GM13977 (cell line): ENCODE results near the gene ITPKB.
A peak's percentile ranks its signal among the peaks of the same experiment; 100 is the strongest.

Experiments used
- DNase-seq: peaks from one replicate; pipeline ENCODE4 v3.0.0; 2012; ENCODE audit warnings: low spot score
- in situ Hi-C: fragments of 300-500 bp; cut with MboI; formaldehyde crosslinking; loops from one replicate; pipeline ENCODE4 v1.12.0; 2022; ENCODE audit warnings: low sequenced_read_pairs, low pct_unique_long_range_greater_than_20kb, mixed read lengths, inconsistent platforms; ENCODE audit not compliant: unreplicated experiment
- TF ChIP-seq, protein P1 (sequence below): IDR thresholded peaks from 2 replicates; pipeline ENCODE4 v1.5.1; 2012; ENCODE audit warnings: mild to moderate bottlenecking, control low read depth; ENCODE audit not compliant: insufficient read depth; ENCODE audit errors: extremely low read depth, missing control alignments

Gene ITPKB

DNA sequence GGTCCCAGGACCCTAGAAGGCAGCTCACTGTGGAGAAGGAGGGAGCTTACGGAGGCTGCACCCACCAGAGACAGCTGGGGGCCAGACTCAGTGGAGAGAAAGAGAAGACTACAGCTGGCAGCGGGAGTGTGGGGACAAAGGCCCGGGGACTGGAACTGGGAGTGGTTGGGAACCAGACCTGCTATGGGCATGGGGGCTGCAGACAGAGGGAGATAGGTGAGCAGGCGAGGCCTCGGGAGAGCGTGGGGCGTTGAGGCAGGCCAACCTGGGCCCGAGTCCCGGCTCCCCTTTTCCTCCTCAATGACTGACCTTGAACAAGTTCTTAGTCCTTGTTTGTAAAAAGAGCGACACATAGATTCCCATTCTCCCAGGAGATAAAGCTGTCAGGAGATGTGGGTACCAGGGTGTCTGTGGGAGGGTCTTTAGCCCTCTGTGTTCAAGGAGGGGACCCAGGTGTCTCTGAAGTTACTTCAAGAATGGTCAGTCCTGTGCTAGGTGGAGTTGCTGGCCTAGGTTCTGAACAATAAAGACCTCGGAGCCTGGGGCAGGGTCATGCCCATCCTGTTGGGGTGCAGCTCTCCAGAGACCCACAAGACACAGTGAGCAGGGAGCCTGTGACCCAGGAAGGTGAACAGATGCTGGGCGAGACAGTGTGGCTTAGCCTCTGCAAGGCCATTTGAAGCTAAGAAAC lies 87.9 kb downstream of the ITPKB start:
- TF ChIP-seq, protein P1, sequence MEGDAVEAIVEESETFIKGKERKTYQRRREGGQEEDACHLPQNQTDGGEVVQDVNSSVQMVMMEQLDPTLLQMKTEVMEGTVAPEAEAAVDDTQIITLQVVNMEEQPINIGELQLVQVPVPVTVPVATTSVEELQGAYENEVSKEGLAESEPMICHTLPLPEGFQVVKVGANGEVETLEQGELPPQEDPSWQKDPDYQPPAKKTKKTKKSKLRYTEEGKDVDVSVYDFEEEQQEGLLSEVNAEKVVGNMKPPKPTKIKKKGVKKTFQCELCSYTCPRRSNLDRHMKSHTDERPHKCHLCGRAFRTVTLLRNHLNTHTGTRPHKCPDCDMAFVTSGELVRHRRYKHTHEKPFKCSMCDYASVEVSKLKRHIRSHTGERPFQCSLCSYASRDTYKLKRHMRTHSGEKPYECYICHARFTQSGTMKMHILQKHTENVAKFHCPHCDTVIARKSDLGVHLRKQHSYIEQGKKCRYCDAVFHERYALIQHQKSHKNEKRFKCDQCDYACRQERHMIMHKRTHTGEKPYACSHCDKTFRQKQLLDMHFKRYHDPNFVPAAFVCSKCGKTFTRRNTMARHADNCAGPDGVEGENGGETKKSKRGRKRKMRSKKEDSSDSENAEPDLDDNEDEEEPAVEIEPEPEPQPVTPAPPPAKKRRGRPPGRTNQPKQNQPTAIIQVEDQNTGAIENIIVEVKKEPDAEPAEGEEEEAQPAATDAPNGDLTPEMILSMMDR = no peak
- in situ Hi-C loops = no loop called here
- DNase-seq = no peak

DNA sequence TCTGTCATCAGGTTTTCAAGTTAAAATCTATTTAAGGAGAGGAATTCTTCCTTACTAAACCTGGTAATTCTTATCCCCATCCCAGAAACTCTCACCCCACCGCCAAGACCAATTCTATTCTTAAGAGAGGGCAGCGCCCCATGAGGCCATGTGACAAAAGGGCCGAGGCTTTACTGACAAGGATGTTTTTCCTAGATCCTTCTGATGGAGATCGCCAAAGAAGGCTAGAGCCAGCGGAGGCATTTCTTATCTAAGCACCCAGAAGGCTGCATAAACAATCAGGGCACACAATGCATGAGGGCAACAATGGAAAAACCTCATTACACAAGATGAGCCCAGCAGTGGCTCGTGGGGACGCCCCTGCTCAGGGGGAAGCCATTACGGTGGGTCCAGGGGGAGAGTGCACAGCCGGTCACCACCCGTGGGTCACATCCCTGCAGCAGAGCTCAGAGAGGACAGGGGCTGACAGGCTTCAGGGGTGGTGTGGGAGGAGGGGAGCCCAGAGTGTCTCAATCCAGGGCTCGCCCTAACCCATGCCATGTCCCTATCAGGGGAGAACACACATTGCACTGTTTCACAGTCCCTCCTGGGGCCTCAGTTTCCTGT lies 88.7 kb downstream of the ITPKB start:
- no peak for DNase-seq
- TF ChIP-seq, protein P1 = no peak
- in situ Hi-C loops = no loop called here

DNA sequence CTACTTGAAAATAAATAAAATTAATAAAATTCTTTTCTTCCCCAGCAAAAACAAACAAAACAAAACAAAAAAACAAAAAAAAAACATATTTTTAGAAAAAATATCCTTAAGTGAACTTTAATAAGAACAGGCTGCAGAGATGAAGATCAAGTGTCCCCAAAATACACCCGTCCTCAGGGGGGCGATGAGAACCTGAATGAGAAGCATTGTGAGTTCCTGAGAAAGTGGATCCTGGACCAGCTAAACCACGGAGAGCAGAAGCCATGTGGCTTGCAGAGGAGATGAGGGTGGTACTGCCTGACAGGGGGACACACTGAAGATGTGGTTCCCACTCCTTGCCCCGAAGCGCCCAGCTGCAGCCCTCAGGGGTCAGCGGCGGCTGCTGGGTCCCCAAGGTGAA lies 89.3 kb downstream of the ITPKB start:
- TF ChIP-seq, protein P1 = peak; percentile 38
- in situ Hi-C loops = no loop called here
- DNase-seq = no peak

DNA sequence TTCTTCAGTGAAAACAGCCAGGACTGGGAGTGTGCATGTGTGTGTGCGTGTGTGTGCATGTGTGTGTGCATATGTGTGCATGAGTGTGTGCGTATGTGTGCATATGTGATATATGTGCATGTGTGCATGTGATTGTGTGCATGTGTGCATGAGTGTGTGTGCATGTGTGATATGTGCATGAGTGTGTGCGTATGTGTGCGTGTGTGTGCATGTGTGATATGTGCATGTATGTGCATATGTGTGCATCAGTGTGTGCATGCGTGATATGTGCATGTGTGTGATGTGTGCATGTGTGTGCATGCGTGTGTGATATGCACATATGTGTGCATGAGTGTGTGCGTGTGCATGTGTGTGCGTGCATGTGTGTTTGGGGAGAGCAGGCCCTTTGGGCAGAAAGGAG lies 89.8 kb downstream of the ITPKB start:
- DNase-seq = no peak
- in situ Hi-C loops = no loop called here
- TF ChIP-seq, protein P1 = no peak

DNA sequence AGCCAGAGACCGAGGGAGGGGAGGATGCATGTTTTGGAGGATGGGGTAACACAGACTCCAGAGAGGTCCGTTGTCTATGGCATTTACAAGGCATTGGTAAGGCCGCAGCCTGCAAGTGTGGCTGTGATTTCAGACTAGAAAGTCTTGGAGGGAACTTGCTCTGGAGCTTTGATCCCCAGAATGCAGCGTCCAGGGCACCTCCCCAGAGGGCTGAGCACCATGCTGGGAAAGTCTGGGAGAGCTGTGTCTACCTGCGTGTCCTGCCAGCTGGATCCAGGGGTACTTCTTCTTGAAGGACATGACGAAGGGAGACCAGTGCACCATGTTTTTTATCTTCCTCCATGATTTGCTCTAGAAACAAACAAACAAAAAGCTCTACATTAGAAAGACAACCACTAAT lies 90.7 kb downstream of the ITPKB start:
- in situ Hi-C loops = no loop called here
- TF ChIP-seq, protein P1 = no peak
- DNase-seq = no peak

DNA sequence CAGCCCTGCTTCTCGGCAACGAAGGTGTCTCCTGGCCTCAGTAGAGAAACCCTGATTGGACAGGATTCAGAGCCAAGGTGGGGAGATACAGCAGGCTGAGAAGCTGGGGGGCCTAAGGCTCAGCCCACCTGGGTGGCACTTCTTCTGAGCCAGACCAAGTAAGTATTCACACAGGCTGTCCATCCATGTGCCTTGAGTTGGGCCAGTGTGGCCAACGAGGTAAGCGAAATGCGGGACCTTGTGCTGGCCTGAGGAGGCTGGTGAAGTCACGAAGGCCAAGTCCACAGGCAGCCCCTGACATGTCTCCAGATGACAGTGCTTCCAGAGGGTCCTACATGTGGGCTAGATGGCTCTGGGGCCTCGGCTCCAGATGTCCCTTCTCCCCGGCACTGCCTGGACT lies 91.4 kb downstream of the ITPKB start:
- TF ChIP-seq, protein P1 = no peak
- no peak for DNase-seq

More for the DNA sequence above, 91.4 kb downstream of the ITPKB start:
- in situ Hi-C loops = no loop called here
